Heart right ventricle (tissue), 16 donors: ENCODE data around the gene DOC2B. TPM values are rescaled to one million over a fixed set of nuclear protein-coding genes. Genes with fewer than 3 reads are reported as not detected.

Source experiments
- ATAC-seq, 8 donors: fragments of 200-7000 bp; cut with Tn5 transposase; one replicate each; pipeline ENCODE4 v1.9.1; 2020; ENCODE audit warnings: mild to moderate bottlenecking in 8 of 8, moderate library complexity in 8 of 8, moderate number of reproducible peaks in 1 of 8
- DNase-seq, 2 donors: peaks; one replicate each; pipeline ENCODE4 v3.0.0-alpha.2; 2020
- H3K27ac ChIP-seq, 10 donors: fragments of 200-600 bp; sonication (generic) in 2 of 10; one replicate each; pipeline versions ENCODE4 v1.5.0 to v1.8.0; 2020 to 2022; ENCODE audit warnings: mild to moderate bottlenecking in 3 of 10
- H3K27me3 ChIP-seq, 7 donors: fragments of 200-600 bp; one replicate each; pipeline ENCODE4 v1.8.0; 2021 to 2022; ENCODE audit warnings: mild to moderate bottlenecking in 2 of 7
- H3K36me3 ChIP-seq, 9 donors: fragments of 200-600 bp; sonication (generic) in 1 of 9; one replicate each; pipeline versions ENCODE4 v1.5.0 to v1.8.0; 2020 to 2022; ENCODE audit warnings: mild to moderate bottlenecking in 2 of 9
- H3K4me1 ChIP-seq, 9 donors: fragments of 200-600 bp; sonication (generic) in 1 of 9; one replicate each; pipeline versions ENCODE4 v1.5.0 to v1.8.0; 2020 to 2022; ENCODE audit warnings: mild to moderate bottlenecking in 4 of 9
- H3K4me3 ChIP-seq, 10 donors: fragments of 200-600 bp; sonication (generic) in 2 of 10; one replicate each; pipeline versions ENCODE4 v1.5.0 to v1.8.0; 2020 to 2022; ENCODE audit warnings: mild to moderate bottlenecking in 7 of 10, moderate library complexity in 2 of 10
- H3K9me3 ChIP-seq, 11 donors: fragments of 200-600 bp in 10 of 11; sonication (generic) in 2 of 11; one replicate each; pipeline versions ENCODE4 v1.5.0 to v1.8.0; 2013 to 2022; ENCODE audit warnings: mild to moderate bottlenecking in 2 of 11, control low read depth in 1 of 11, moderate library complexity in 1 of 11
- CTCF ChIP-seq, 9 donors: fragments of 200-600 bp; sonication (generic) in 2 of 9; IDR thresholded peaks; one replicate each; pipeline versions ENCODE4 v1.5.0 to v1.8.0; 2021 to 2022; ENCODE audit warnings: antibody characterized with exemption in 9 of 9, mild to moderate bottlenecking in 5 of 9, moderate library complexity in 1 of 9
- WGBS, 2 donors: extraction: QIAGEN DNeasy Blood & Tissue Kit; methylation state at CpG; one replicate each; pipeline ENCODE4 v1.1.7; 2013; ENCODE audit warnings: inconsistent platforms in 1 of 2; 5-methylcytosine and 5-hydroxymethylcytosine counted together
- intact Hi-C, 10 donors: fragments of 100-400 bp; cut with DNase I; formaldehyde crosslinking; loops; one replicate each; pipeline versions ENCODE4 v1.11.1 to v1.14.2; 2022
- polyA plus RNA-seq, 2 donors: library from polyadenylated mRNA; stranded (reverse); fragments of 200-250 nt; gene quantifications; one replicate each; pipeline ENCODE4 v1.2.3, GENCODE V29; 2013
- total RNA-seq, 10 donors: library from RNA; stranded (reverse); fragmentation: NEBNext Ultra II Directional in 3 of 10; extraction: Animal tissue kit (Norgen Biotek cat#: 25700) in 3 of 10; gene quantifications; one replicate each; pipeline versions ENCODE4 v1.2.1 to v1.2.4, GENCODE V29; 2021 to 2023
- donor health status: Arrhythmogenic right ventricular cardiomyopathy.
- donor health status: ischemic (EF 13 %, LVEDD 7.1; RV severe dilation, severe dysfunction).
- donor health status: healthy with polysubstance abuse.
- donor health status: DM: no; HTN: yes; CAD: no.
- donor health status: DM: no; HTN: no; CAD: no.
- donor health status: ischemic (EF 25% LVEDD 6.9; RV normal size, moderate dysfunction).
- donor health status: ischemic (EF 25% LVEDD 5.7; RV mildly dilated, moderate dysfunction).
- donor health status: healthy.
- donor health status: DM: yes; HTN: yes; CAD: no.
- donor health status: Ischemic cardiomyopathy.
- donor health status: ischemic (EF 35%, LVEDD 5.7; RV mildly dilated, moderate dysfunction).
- donor health status: nonischemic (EF 11% LVEDD 7.7; RV severe dilation, severe dysfunction).
- donor health status: DM: yes; HTN: yes; CAD: no.
- donor health status: PGD.
- donor health status: ischemic (EF 29% LVEDD 5.4; RV normal size, mild dysfunction).
- donor health status: nonischemic (EF 23%, LVEDD 6.1; RV moderate dilation, normal function).

Gene DOC2B
- total and polyA plus RNA-seq, 12 donors, result 2.5 to 13.0 (median 4.6) TPM

- H3K9me3 ChIP-seq, result no peaks in the 10 kb centered on the region
- peaks cover 0 to 39% (median 8%) of the 10 kb centered on the region in 7 donors for H3K27me3 ChIP-seq
- ATAC-seq, result no peak
- 93 to 95% methylated on average over 18 to 21 of the region's 21 CpGs for WGBS, 2 donors
- TF ChIP-seq CTCF (IDR thresholded peaks at IDR 0.05), result no peak
- no peak for DNase-seq
- intact Hi-C loops, result no loop called here
- no peak overlapping the region for H3K4me3 ChIP-seq
- no peaks in the 10 kb centered on the region for H3K36me3 ChIP-seq
- no peak overlapping the region for H3K27ac ChIP-seq
- H3K4me1 ChIP-seq, result peaks cover 0 to 7% (median 0%) of the 10 kb centered on the region in 9 donors
Observed at GRCh38 chr17:192666-193425, 11.4 kb upstream of the DOC2B start.

- DNase-seq (no peak), ATAC-seq (no peak)
- H3K4me1 ChIP-seq, result peaks cover 0 to 16% (median 0%) of the 10 kb centered on the region in 9 donors
- intact Hi-C loops, result no loop called here
- no peak overlapping the region for H3K4me3 ChIP-seq
- H3K9me3 ChIP-seq, result no peaks in the 10 kb centered on the region
- no peak overlapping the region for H3K27ac ChIP-seq
- H3K27me3 ChIP-seq, result peaks cover 0 to 17% (median 2%) of the 10 kb centered on the region in 7 donors
- no peaks in the 10 kb centered on the region for H3K36me3 ChIP-seq
- TF ChIP-seq CTCF (IDR thresholded peaks at IDR 0.05), result no peak
- 88 to 90% methylated on average over 7 of the region's 7 CpGs for WGBS, 2 donors
Observed at GRCh38 chr17:189444-189843, 8.0 kb upstream of the DOC2B start.

- H3K36me3 ChIP-seq, result no peaks in the 10 kb centered on the region
- no peak for TF ChIP-seq CTCF (IDR thresholded peaks at IDR 0.05)
- peaks cover 0 to 30% (median 14%) of the 10 kb centered on the region in 7 donors for H3K27me3 ChIP-seq
- no peak overlapping the region for H3K27ac ChIP-seq
- peaks cover 0 to 29% (median 6%) of the 10 kb centered on the region in 9 donors for H3K4me1 ChIP-seq
- H3K9me3 ChIP-seq, result no peaks in the 10 kb centered on the region
- ATAC-seq (no peak), DNase-seq (no peak)
- intact Hi-C loops, result no loop called here
- 54 to 56% methylated on average over 2 of the region's 2 CpGs for WGBS, 2 donors
- no peak overlapping the region for H3K4me3 ChIP-seq
Observed at GRCh38 chr17:187130-187529, 5.7 kb upstream of the DOC2B start.

- ATAC-seq (no peak), DNase-seq (no peak)
- WGBS, 2 donors, result 58 to 63% methylated on average over 14 of the region's 14 CpGs
- H3K9me3 ChIP-seq, result no peaks in the 10 kb centered on the region
- H3K4me1 ChIP-seq, result peaks cover 0 to 33% (median 11%) of the 10 kb centered on the region in 9 donors
- H3K27me3 ChIP-seq, result peaks cover 4 to 40% (median 24%) of the 10 kb centered on the region in 7 donors
- no peaks in the 10 kb centered on the region for H3K36me3 ChIP-seq
- TF ChIP-seq CTCF (IDR thresholded peaks at IDR 0.05), result no peak
- no peak overlapping the region for H3K4me3 ChIP-seq
- intact Hi-C loops, result no loop called here
- H3K27ac ChIP-seq, result peak overlapping the region in 4 of 10 donors; percentile 3 to 52 (median 35)
Observed at GRCh38 chr17:185445-186138, 4.1 kb upstream of the DOC2B start.
